ENCODE measurements around the gene PVALEF.

Gene PVALEF

DNA sequence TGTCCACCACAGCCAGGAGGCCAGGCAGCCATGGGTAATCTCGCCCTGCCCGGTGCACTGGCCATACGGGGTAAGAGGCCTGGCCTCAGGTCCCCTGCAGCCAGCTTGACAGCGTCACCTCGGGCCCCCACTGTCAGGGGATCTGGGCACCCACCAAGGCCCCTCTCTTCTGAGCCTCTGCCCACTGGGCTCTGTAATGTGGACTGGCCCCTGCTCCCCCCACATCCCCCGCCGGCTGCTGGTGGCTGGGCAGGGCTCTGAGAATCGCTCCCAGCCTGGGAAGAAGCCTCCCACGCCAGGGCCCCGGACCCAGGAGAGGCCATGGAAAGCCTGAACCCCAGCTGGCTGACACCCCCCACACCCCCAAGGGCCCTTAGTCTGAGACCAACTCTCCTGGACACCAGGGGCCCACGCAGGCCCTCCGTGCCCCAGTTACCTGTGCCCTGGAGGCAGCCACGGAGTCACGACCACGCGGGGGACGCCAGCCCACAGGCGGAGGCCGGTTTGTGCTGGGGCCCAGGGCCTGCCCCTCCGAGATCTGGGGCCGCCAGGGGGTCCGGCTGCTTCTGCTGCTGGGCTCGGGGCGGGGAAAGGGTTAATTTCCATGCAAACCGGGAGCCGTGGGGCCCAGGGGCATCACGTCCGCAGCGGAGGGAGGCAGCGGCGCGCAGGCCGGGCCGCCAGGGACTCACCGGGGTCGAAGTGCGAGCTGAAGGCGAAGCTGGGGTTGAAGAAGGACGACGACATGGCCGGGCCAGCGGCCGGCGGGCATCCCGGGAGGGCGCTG, at the start of gene PVALEF:
Gene PVALEF, plus strand, starts transcription at position 262 of the 787 bp plus-strand sequence. CDS start 15,720 bp downstream, outside the sequence.
- in situ Hi-C loops (cut with HindIII; ENCODE audit: low sequenced_read_pairs): no loop called here

DNA sequence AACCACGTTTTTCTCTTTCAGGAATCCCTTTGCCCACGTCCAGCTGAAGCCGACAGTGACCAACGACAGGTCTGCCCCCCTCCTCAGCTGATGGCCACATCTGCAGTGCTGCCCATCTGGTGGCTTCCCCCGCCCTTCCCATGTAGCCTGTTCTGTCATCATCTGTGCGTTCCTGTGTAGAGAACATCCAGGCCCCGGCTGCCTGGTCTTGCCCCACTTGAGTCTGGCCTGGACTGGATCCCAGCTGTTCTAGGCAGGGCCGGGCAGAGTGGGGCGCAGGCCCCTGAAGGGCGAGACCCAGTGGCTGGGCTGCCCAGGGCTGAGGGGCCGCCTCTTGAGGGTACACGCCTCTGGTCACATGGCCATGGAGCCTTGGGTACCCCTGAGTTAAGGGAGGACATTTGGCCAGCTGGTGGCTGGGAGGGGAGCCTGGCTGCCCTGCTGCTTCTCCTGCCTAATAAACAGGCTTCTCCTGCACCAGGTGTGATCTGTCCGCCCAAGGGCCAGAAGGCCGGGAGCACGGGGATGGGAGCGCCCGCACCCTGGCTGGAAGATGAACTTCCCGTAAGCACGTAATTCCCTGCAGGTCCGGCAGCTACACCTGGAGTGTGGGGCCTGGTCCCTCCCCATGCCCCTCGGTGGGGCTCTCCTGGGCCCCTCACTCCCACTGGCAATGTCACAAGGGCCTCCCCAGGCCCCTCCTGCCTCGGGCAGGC, 49.4 kb upstream of the PVALEF start:
- in situ Hi-C loops (cut with HindIII; ENCODE audit: low sequenced_read_pairs): no loop called here

DNA sequence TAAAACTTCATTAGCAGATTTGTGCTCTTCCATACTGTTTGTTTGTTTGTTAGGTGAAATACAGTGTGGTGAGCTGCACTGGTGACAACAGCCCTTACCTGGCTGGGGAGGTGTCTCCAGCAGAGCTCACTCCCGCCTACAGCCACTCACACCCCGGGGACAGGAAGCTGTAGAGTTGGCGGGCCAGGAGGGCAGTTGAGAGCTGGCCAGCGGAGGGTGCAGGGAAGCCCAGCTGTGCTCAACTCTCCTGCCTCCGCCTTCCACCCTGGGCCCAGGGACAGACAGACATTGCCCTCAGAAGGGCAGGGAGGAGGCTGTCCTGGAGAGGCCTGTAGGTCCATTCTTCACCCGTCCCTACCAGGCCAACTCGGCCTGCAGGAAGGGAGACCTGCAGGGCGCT, 48.6 kb upstream of the PVALEF start:
- in situ Hi-C loops (cut with HindIII; ENCODE audit: low sequenced_read_pairs): no loop called here

DNA sequence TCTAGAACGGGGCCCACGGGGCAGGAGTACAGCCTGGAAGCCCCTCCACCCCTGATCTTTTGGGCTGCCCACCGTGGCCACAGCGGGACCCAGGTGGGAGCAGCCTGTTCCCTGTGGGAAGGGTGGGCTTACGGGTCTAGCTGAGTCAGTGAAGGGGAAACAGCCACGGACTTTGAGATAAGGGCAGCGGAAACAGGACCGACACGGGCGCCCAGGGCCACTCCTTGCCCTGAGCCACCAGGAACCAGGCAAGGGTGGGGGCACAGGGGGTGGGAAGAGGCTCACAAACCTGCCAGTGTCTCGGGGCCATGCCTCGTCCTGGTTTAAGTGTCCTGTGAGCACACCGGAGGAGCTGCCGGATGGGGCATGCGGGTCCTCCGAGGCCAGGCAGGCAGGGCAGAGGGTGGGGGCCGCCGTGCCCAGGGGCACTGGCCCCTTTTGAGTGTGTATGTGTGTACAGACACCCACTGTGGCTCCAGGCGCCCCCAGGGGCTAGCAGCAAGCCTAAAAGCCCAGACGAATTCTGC, 47.6 kb upstream of the PVALEF start:
- in situ Hi-C loops (cut with HindIII; ENCODE audit: low sequenced_read_pairs): no loop called here

DNA sequence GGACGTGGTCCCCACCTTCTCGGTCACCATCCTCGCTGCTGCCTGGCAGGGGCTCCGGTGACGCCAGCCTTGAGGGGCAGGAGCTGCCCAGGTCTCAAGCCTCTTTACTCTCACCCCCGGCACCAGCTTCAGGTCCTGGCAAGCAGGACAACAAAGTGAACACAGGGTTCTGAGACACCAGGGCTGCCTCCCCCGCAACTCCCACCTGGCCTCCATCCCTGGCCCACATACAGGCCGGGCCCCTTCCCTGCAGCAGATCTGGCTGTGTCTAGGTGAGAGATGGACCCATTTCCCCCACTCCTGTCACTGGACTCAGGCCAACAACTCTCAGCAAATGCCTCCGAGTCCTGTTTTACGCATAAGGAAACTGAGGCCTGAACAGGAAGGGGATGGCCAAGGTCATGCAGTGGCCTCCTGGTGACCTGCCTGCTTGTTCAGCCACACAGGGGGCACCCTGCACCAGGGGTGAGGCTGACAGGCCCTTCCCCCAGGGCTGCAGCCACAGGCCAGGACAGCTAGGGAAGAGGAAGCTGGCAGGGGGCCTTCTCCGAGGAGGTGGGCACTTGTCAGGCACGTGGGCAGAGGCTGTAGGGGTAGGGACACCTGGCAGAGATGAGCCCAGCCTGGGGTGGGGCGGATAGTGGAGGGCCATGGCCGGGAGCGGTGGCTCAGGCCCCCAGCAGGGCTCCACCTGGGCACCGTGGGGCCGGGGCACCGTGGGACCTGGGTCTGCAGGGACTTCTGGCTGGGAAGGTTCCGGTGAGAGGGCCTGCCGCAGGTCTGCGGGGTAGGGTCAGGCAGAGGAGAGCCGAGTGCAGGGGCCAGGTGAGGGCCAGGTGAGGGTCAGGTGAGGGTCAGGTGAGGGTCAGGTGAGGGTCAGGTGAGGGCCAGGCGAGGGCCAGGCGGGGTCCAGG, 46.7 kb upstream of the PVALEF start:
- in situ Hi-C loops (cut with HindIII; ENCODE audit: low sequenced_read_pairs): no loop called here

DNA sequence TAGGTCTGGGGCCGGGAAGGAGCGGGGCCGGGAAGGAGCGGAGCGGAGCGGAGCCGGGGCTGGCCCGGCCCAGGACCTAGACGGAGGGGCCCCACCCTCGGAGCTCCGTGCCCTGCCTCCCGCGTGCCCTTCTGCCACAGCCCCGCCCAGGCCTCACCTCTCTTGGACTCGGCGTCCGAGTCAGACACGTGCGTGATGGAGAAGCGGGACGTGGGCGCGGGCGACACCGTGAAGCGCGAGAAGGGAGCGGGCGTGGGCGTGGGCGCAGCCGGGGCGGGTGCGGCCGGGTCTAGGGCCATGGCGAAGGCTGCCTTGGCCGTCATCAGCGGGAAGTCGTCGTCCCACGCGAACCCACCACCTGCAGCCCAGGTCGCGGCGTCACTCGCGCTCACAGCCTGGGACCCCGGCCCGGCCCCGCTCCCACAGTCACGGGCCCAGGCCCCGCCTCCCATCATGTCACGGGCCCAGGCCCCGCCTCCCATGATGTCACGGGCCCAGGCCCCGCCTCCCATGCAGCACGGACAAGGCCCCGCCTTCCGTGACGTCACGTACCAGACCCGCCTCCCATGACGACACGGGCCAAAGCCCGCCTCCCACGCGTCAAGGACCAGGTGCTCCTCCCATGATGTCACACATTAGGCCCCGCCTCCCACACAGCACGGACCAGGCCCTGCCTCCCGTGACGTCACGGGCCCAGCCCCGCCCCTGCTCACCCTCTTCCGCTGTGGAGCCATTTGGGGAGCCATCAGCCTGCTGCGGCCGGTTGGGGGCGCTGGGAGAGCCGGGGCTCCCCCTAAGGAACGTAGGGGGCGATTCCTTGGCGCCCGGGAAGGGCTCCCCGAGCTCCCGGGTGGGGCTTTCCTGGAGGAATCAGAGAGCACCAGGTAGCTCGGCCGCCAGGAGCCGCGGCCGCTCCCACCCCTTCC, 45.8 kb upstream of the PVALEF start:
- in situ Hi-C loops (cut with HindIII; ENCODE audit: low sequenced_read_pairs): loop anchor here (5.0 kb wide), 1 partner anchor 82 kb away; the partner anchor contains the start of gene BAIAP2

DNA sequence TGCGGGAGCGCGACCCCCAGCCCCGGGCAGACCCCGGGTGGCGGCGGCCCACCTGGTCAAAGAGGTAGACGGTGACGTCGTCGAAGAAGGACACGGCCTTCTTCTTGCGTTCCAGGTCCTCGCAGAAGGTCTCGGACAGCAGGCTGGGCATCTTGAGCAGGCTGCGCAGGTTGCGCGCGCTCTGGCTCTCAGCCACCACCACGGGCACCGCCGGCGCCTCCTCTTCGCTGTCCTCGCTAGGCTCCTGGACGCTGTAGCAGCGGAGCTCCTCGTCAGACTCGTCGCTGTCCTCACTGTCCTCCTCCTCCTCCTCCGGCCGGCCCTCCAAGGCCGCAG, 45.2 kb upstream of the PVALEF start:
- in situ Hi-C loops (cut with HindIII; ENCODE audit: low sequenced_read_pairs): loop anchor here (5.0 kb wide), 1 partner anchor 83 kb away; the partner anchor contains the start of gene BAIAP2

DNA sequence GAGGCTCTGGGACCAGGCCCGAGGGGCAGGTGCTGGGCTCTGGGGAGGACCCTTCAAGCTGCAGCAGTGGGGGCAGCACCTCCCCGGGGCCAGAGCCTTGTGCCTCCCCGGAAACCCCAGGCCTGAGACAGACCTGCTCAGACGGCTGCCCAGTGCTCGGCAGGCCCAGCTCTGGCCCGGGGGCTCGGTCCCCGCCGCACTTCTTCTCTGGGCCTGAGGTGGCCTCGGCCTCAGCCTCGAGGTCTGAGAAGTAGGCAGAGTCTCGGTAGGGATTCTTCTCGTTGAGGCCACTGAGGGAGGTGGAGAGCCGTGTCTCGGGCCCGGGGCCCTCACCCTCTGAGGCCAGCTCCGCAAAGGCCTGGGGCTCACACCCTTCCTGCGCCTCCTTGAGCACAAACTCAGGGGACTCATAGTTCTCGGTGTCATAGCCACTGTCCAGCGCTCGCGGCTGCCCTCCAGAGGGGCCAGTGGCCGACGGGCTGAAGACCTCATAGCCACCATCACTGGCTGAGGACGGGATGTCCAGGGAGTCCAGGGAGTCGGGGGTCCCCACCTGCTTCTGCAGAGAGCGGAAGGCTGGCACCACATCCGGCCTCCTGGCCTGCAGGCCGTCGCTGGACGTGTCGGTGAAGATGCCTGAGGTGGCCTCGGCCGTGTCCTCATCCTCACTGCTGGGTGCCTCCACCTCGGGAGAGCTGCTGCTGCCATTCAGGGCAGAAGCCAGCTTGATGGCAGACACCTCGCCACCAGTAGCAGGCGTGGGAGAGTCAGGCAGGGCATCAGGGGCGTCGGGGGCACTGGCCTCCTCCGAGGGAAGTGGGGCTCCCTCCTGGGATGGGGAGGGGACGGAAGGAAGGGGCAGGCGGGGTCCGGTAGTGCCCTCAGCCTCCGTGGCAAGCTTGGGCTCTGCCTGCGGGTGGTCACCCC, 44.3 kb upstream of the PVALEF start:
- in situ Hi-C loops (cut with HindIII; ENCODE audit: low sequenced_read_pairs): loop anchor here (5.0 kb wide), 1 partner anchor 84 kb away; the partner anchor contains the start of gene BAIAP2

DNA sequence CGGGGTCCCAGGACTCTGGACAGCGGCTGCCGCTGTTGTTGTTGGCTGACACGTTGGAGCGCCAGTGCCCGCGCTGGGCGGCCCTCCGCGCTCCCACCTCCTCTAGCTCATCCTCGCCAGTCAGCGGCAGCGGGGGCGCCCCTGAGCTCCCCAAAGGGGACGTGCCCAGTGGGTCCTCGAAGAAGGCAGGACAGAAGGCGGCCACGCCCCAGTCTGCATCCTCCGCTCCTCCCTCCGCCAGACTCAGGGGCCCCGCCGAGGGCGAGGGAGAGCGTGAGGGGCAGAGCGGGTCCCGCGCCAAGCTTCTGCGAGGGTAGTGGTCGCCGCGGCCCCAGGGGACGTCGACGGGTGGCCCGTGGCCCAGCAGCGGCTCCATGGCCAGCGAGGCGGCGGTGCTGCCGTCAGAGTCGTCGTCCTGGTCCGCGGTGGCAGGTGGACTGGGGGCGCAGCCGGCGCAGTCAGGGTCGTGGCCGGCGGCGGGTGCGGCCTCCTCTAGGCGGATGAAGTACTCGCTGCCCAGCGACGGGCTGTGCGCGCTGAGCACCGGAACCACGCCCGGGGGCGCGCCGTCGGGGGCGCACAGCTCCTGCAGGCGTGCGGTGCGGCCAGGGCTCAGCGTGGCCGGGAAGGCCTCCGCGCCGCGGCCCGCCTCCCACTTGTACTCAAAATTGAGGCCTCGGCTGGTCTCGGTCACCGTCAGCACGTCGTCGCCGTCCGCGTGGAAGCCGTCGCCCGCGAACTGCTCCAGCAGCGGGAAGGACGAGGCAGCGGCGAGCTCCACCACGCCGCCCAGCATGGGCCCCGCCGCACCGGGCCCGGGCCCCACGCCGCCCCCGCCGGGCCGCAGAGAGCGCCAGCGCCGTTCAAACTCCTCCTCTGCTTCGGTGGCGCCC, 43.2 kb upstream of the PVALEF start:
- in situ Hi-C loops (cut with HindIII; ENCODE audit: low sequenced_read_pairs): loop anchor here (5.0 kb wide), 1 partner anchor 85 kb away; the partner anchor contains the start of gene BAIAP2

DNA sequence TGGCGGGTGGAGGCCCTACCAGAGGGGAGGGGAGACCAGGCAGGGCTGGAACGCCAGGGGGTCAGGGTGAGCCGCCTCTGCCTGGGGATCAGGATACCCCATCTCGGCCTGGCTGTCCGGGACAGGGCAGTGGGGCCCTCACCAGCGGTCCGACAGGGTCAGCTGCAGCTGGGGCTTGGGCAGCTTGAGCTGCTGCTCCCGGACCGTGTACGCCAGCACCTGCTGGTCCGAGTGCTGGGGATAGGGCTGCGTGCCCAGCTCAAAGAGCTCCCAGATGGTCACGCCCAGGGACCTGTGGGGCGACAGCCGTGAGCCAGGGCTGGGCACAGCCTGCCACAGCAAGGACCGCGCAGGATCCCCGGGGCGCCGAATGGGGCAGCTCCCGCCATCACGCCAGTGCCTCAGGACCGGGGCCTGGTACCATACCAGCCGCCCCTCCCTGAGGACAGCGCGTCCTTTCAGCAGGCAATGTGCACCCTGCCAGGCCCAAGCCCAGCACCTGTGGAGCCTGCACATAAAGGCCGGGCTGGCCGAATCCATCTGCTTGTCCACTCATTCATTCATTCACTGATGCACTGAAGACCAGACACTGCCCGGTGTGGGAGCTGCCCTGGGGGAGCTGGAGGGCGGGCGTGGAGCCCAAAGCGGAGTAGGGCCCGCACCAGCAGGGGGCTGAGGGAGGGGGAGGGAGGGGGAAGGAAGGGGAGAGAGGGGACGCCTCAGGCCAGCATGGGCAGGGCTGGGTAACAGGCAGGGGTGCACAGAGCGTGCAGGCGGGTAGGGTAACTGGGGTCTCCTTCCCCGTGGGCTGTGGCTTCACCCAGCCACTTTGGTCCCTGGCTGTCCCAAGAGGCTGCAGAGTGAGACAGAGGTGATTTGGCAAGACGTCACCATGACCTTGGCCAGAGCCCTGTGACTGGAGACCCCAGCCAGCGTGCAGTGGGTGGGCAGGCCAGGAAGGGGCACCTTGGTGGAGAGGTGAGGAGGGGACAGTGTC, 42.0 kb upstream of the PVALEF start:
- in situ Hi-C loops (cut with HindIII; ENCODE audit: low sequenced_read_pairs): loop anchor here (5.0 kb wide), 1 partner anchor 86 kb away; the partner anchor contains the start of gene BAIAP2

DNA sequence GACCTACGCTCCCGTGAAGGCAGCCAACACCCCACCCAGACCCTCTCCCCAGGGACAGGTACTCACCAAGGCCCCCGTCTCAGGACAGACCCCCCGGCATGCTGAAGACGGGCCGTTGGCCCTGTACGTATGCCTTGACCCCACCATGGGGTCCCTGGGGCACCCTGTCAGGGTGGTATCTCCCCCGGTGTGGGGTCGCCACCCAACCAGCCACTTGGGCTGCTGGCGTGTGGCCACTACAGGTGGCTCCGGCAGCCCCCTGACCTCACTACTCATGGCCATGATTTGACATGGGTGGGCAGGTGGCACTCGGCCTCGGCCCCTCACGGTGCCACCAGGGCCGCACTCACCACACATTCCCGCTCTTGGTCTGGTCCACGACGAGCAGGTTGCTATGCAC, 40.9 kb upstream of the PVALEF start:
- in situ Hi-C loops (cut with HindIII; ENCODE audit: low sequenced_read_pairs): loop anchor here (5.0 kb wide), 1 partner anchor 87 kb away; the partner anchor contains the start of gene BAIAP2

DNA sequence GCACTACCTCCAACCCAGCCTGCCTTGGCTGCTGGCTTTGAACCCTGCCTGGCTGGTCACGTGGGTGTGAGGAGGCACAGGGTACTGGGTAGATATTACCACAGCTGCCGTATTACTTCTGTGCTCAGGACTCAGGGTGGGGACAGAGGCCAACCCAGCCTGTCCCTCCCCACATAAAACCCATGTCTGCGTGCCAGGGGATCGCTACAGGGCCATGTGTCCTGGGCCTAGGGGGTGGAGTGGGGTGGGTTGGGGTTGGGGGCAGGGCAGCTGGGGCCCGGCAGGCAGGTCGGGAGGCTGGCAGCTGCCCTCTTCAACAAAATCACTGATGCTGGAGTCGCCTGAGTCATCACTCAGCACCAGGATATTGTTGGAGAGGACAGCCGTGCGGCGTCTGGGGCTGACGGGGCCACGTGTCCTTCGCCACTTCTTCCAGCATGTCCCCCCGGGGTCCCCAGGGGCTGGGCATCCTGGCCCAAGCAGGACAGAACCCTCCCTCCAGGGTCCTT, 39.7 kb upstream of the PVALEF start:
- in situ Hi-C loops (cut with HindIII; ENCODE audit: low sequenced_read_pairs): no loop called here

DNA sequence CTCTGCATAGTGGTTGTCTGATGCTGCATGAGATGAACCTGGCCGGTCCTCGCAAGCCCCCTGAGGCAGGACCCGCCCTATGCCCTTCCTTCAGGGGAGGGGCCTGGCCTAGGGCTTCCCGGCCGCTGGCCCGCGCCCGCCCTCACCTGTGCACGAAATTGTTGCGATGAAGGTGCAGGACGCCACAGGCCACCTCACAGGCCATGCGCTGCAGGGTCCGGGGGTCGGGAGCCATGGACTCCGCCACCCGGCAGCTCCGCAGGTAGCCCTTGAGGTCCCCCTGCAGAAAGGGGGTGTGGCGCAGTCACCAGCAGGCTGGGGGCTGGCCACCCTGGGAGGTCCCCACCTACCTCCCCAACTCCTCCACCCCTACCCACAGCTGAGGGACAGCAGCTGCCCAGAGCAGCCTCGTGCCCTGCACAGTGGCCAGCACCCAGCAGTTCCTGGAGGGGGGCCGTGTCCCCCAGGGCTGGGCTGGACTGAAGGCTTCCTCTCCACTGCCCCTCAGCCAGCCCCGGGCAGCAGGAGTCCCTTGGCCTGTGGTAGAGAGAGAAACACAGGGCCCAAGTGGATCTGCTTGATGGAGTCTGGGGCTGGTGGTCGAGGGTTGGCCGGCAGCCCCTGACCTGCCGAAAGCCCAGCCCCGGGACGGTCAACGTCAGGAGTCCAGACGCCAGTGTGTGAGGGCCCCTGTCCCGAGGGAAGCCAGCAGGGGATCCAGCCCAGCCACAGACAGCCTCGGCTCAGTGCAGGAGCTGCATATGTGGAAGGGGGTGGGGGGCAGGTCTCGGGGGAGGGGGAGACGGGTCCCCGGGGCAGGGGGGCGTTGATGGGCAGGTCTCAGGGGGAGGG, 38.8 kb upstream of the PVALEF start:
- in situ Hi-C loops (cut with HindIII; ENCODE audit: low sequenced_read_pairs): no loop called here

DNA sequence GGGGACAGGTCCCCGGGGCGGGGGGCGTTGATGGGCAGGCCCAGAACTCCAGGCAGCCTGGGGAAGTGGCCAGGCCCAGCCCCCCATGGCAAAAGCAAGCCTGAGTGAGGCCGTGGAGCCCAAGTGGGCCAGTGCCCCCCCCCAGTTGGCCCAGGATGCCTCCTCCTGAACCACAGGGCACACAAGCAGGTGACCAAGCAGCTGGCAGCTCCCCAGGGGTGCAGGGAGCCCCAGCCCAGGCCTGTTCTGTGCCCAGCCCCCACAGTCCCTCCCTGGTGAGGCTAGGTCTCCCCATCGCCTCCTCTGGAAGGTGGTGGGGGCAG, 38.2 kb upstream of the PVALEF start:
- in situ Hi-C loops (cut with HindIII; ENCODE audit: low sequenced_read_pairs): no loop called here

DNA sequence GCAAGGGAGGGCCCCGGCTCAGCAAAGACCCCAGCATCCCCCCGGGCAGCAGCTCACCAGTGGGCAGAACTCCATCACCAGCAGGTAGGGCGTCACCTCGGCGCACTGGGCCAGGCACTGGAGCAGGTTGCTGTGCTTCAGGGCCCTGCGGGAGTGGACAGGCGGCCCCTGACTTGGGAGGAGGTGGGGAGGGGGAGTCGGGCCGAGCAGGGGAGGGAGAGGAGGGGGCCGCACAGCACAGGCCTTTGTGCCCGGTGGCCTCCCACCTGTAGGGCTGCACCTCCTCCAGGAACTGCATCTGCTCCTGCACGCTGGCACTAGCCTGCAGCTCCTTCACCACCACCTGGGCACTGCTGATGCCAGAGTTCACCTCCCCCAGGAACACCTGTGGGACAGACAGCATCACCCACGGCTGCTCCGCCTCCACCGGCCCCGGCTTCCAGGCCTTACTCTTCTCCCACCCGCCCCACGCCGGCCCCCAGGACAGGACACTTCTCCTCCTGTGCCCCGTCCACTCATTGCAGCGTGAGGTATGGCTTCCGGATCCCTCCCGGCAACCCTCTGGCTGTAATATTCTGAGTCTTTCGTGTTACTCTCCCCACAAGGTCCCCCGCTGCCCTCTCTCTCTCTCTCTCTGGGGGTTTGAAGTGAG, 37.7 kb upstream of the PVALEF start:
- in situ Hi-C loops (cut with HindIII; ENCODE audit: low sequenced_read_pairs): no loop called here
